GM19395 (cell line): Measurements from ENCODE around the gene HCRTR1.

Source experiments
- ATAC-seq: cut with Tn5 transposase; IDR thresholded peaks from one replicate; pipeline ENCODE4 v1.9.1; 2021; ENCODE audit warnings: mild to moderate bottlenecking, moderate library complexity; ENCODE audit not compliant: unreplicated experiment

HCRTR1 gene

DNA sequence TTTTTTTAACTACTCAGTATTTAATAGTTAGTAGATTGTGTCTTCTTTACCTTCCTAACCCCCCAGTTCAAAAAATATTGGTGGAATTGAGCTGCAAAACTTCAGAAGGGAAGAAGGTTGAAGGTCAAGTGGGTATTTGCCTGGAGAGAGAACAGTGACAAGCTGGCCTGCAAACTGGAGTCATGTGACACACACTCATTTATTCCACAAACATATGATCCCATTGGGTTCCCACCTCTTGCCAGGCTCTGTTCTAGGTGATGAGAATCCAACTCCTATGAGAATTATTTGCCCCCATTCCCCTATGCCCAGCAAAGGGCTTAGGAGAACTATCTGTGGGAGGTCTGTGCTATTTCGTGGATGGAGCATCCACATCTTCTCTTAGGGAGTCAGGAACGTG is 30.7 kb downstream of the HCRTR1 start:
- ATAC-seq = no peak

- ATAC-seq = no peak
Measured at GRCh38 chr1:31648641-31649357, 31.3 kb downstream of the HCRTR1 start.

- no peak for ATAC-seq
Measured at GRCh38 chr1:31650161-31651088, 32.9 kb downstream of the HCRTR1 start.

- ATAC-seq = no peak
Measured at GRCh38 chr1:31651089-31651420, 33.6 kb downstream of the HCRTR1 start.

GRCh38 chr1:31651766-31652165 is 34.3 kb downstream of the HCRTR1 start:
- ATAC-seq = no peak

DNA sequence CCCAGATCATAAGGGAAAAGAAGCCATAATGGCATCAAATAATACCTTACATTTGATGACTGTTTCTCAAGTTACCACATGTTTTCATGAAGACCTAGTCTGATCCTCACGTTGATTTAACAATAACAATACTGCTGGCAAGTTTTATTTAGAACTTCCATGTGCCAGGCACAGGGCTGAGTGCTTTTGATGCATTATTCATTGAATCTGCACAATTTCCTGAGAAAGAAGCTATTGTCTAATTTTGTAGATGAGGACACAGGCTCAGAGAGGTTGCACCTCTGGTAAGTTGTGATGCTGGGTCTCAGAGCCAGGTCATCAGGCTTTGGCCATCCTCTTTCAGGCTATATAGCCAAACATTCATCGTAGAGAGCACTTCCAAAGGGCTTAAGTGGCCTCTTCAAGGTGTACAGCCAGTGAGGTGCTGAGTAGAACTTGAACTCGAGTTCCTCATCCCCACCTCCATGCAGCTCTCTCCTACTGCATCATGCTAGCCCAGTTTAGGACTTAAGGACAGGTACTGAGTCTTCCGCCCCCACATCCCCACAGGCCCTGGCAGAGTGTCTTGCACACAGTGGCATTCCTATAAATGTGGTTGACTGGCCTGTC is 35.5 kb downstream of the HCRTR1 start:
- ATAC-seq = no peak

- no peak for ATAC-seq
Measured at GRCh38 chr1:31653717-31654473, 36.4 kb downstream of the HCRTR1 start.

GRCh38 chr1:31654474-31654776 is 36.9 kb downstream of the HCRTR1 start:
- ATAC-seq = no peak

DNA sequence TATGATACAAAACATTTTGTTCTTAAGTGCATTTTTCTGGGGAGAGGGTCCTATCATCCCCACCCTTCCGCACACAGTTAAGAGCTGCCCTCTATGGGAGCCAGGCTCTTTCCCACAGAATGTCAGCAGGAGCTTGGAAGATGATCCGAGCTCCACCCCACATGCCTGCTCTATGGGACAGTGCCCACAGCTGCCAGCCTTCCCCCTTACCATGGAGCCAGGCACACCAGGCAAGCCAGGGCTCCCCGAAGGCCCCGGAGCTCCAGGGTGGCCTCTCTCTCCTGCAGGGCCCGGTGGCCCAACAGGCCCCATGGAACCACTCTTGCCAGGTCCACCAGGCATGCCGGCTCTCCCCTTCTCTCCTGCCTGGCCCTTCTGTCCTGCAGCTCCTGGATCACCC is 37.6 kb downstream of the HCRTR1 start:
- ATAC-seq = no peak

GRCh38 chr1:31655756-31656155 is 38.3 kb downstream of the HCRTR1 start:
- no peak for ATAC-seq

DNA sequence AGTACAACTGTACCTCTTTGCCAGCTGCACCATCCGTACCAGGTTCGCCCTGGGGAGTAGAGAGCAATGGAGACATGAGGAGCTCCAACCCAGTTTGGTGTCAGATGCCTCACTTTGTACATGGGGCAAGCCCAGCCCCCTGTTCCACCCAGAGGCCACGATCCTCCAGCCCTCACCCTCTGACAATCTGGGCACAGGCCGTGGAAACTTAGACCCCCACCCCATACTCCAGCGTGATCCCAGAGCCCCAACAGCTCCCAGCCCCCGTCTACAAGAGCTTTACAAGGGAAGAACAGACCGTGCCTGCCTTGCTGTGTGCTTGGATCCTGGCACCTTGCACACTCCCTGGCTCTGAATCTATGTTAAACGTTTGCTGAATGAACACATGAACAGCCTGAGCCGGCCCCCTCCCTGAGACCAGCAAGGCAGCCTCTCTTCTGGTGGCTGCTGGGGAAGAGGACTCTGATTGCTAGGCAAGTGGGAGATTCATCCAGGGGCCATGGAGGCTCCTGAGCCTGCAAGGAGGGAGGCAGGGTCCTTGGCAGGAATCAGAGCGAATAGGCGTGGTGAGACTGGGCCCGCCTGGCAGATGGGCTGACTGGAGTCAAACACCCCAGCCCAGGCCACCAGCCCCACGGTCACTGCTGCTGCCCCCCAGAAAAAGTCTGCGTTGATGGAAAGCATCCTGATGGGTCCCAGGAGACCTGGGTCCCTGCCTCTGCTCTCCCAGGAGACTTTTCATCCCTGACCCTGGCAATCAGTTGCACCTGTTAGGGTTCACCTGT is 39.7 kb downstream of the HCRTR1 start:
- ATAC-seq = no peak

DNA sequence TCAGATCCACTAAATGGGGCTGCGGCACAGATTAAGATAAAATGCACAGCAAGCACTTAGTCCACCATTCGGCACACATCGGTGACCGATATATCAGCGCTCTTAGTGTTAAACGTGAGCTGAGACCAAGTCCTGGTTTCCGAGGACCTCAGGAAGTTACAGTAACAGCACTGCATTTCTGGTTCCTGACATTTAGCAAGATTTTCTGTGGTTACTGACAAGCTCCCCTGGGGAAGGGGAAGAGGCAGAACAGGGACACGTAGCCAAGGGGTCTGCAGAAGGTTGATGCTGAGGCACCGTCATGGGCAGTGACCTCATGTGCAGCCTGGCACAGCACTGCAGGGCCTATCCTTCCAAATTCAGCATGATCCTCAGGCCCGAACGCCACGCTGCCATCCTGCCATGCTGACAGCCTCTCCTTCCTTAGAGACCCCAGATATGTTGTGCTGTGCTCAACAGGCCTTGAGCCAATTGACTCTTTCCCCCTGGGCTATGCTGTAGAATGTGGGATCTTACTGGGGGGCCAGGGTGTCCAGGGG is 40.6 kb downstream of the HCRTR1 start:
- ATAC-seq = no peak

GRCh38 chr1:31658721-31659120 is 41.2 kb downstream of the HCRTR1 start:
- no peak for ATAC-seq

GRCh38 chr1:31659889-31660288 is 42.4 kb downstream of the HCRTR1 start:
- no peak for ATAC-seq

- ATAC-seq = no peak
Measured at GRCh38 chr1:31660871-31661455, 43.5 kb downstream of the HCRTR1 start.

DNA sequence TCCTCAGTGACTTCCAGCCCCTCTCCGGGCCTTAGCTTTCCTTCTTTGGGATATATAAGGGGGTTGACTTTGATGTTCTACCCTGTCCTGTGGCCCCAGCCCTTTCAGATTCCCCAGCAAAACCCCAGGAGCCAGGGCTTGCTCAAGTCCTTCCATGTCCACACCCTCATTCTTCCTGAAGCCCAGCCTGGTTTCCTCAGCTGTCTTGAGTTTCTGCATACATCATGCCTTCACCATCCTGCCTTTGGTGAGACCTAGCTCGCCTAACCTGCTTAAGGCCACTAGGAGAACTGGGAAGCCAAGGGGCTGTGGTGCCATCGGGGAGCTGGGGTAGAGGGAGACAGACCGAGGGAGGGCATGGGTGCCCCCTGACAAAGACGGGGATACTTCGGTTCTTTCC is 44.4 kb downstream of the HCRTR1 start:
- no peak for ATAC-seq

DNA sequence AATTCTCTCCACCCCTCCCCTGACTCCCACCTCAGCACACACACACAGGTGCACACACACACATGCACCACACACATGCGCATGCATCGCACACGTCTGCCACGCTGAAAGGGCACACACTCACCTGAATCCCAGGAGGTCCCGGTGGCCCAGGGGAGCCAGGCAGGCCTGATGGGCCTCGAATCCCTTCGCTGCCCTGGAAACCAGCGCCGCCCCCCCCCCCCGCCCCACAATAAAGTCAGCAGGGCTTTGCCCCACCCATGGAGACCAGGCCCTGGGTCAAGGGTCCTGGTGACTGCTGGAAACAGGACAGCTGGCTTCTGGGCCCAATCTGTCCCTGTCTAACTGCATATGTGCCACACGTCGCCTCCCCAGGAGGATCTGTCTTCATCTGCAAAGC is 45.0 kb downstream of the HCRTR1 start:
- ATAC-seq = no peak

GRCh38 chr1:31663622-31664452 is 46.3 kb downstream of the HCRTR1 start:
- no peak for ATAC-seq

GRCh38 chr1:31664528-31664927 is 47.0 kb downstream of the HCRTR1 start:
- ATAC-seq = no peak
